GM19043 (cell line): ENCODE measurements around the gene CD46.
"Not testable (repeated sequence)": the region's sequence is repeated elsewhere in the genome, so short reads cannot be mapped to it uniquely, and the experiment has no call there.

Experiments
- ATAC-seq: cut with Tn5 transposase; IDR thresholded peaks from one replicate; pipeline ENCODE4 v1.9.1; 2021; ENCODE audit warnings: low read depth; ENCODE audit not compliant: unreplicated experiment

Gene CD46

DNA sequence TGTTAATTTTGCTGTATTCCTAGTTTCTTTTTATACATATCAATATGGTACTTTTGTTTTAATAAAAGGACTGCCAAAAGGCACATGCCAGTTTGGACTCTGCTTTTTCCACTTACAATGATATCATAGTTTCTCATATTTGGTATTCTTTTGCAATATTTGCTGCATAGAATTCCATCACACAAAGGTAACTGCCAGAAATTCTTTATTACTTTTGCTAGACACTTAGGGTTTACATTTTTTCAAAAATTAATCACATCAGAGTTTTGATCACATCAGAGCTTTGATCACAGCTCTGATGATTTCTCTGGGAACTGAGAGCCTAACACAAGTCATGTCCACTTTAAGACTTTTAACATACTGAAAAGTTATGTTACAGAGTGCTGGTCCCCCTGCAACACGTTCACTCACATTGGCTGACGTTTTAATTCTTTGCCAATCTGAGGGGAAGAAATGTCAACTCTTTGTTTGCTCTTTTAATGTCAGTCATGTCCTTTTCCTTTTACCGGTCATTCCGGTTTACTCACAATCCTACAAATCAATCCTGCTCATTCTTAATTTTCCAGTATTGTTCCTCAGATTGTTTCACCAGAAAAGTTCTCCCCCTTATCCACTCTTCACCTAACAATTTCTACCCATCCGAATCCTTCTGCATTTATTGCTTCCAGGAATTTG is 1.1 kb upstream of the CD46 start:
- ATAC-seq = no peak

- peak; percentile 1 for ATAC-seq
Measured at GRCh38 chr1:207751463-207751789, 428 bp upstream of the CD46 start.

- ATAC-seq = peak; percentile 17
Measured at GRCh38 chr1:207752456-207752998, 673 bp downstream of the CD46 start.

- no peak for ATAC-seq
Measured at GRCh38 chr1:207753611-207754010, 1.8 kb downstream of the CD46 start.

- ATAC-seq = no peak
Measured at GRCh38 chr1:207754011-207754410, 2.2 kb downstream of the CD46 start.

GRCh38 chr1:207754974-207755700 is 3.3 kb downstream of the CD46 start:
- ATAC-seq = no peak

DNA sequence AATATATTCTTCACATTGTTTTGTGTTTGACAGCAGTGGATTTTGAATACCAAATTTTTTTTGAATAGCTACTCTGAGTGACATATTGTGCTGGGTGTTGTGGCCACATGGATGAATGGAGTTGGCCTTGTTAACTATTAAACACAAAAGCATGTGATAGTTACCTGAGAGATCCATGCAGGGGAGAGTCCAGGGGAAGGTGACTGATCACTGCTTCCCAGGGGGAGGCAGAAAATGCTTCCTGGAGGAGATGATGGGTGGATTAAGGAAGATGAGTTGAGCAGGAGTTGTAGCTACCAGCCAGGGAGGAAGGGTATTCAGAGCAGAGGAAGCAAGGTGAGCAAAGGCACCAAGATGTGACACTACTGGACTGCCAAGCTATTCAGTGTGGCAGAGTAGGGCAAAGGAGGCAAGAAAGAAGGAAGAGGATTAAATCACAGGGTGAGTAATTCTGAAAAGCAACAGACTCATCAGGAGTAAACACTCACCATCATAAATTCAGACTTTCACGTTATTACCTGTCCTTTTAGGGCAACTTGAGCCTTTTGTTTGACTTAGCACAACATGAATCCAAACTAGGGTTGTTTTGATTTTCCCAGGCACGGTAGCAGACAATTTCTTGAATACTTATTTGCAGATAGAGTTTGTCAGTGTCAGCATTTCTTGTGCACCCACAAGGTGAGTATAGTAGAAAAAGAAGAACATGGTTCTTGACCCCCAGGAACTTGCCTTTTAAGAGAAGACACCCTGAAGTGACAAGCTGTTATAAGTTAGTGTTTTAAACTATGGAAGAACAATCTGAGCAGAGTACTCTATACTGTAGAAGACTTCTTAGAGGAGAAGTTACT is 4.2 kb downstream of the CD46 start:
- no peak for ATAC-seq

DNA sequence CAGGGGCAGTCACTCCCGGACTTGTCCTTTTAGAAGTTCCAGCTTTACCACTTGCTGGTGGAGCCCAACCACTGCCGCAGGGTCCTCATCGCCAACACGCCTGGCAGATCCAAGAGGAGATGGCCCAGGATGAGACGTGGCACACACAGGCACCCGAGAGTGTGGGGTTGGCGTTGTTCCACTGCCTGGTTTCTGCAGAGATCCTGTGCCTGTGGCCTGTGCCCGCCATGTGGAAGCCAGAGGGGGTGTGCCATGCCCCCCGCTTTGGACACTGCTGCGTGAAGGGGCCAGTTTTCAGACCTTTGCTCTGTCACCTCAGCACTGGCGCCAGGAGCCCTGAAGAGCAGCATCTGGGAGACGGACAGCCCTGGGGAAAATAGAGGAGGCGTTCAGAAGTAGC is 10.8 kb downstream of the CD46 start:
- ATAC-seq = no peak

GRCh38 chr1:207763091-207763490 is 11.2 kb downstream of the CD46 start:
- ATAC-seq = no peak

- ATAC-seq = no peak
Measured at GRCh38 chr1:207763972-207764371, 12.1 kb downstream of the CD46 start.

GRCh38 chr1:207766569-207766968 is 14.7 kb downstream of the CD46 start:
- ATAC-seq = no peak

- ATAC-seq = not testable (repeated sequence)
Measured at GRCh38 chr1:207770514-207770913, 18.7 kb downstream of the CD46 start.

- ATAC-seq = not testable (repeated sequence)
Measured at GRCh38 chr1:207776045-207776444, 24.2 kb downstream of the CD46 start.

DNA sequence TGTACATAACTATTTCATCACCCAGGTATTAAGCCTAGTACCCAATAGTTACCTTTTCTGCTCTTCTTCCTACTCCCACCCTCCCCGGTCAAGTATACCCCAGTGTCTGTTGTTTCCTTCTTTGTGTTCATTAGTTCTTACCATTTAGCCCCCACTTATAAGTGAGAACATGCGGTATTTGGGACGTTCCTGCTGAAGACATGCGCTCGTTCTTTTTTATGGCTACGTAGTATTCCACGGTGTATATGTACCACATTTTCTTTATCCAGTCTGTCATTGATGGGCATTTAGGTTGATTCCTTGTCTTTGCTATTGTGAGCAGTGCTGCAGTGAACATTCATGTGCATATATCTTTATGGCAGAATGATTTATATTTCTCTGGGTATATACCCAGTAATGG is 25.6 kb downstream of the CD46 start:
- not testable (repeated sequence) for ATAC-seq

- no peak for ATAC-seq
Measured at GRCh38 chr1:207779008-207779407, 27.2 kb downstream of the CD46 start.

DNA sequence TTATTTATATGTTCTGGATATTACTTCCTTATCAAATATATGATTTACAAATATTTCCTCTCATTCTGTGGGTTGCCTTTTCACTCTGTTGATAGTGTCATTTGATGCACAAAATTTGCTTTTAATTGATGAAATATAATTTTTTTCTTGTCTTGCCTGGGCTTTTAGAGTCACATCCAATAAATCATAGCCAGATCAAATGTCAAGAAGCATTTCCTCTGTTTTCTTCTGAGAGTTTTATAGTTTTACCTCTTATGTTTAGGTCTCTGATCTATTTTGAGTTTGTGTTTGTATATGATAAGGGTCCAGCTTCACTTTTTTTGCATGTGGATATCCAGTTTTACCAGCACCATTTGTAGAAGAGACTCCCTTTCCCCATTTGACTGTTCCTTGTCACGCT is 29.5 kb downstream of the CD46 start:
- no peak for ATAC-seq

DNA sequence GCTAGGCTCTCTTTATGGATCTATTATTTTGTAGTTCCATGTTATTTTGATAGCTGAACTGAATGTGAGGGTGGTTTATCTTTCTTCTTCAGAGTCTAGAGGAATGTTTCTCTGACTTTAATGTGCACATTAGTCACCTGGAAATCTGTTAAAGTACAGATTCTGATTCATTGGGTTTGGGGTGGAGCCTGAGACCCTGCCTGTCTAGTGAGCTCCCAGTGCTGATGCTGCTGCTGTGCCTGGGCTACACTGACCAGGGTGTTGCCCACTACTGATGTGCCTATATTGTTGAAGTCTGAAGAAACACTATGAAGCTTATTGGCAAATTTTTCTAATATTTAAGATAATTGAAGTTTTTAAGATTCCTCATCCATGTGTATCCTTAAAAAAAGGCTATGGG is 35.9 kb downstream of the CD46 start:
- no peak for ATAC-seq

GRCh38 chr1:207789386-207789785 is 37.5 kb downstream of the CD46 start:
- no peak for ATAC-seq

DNA sequence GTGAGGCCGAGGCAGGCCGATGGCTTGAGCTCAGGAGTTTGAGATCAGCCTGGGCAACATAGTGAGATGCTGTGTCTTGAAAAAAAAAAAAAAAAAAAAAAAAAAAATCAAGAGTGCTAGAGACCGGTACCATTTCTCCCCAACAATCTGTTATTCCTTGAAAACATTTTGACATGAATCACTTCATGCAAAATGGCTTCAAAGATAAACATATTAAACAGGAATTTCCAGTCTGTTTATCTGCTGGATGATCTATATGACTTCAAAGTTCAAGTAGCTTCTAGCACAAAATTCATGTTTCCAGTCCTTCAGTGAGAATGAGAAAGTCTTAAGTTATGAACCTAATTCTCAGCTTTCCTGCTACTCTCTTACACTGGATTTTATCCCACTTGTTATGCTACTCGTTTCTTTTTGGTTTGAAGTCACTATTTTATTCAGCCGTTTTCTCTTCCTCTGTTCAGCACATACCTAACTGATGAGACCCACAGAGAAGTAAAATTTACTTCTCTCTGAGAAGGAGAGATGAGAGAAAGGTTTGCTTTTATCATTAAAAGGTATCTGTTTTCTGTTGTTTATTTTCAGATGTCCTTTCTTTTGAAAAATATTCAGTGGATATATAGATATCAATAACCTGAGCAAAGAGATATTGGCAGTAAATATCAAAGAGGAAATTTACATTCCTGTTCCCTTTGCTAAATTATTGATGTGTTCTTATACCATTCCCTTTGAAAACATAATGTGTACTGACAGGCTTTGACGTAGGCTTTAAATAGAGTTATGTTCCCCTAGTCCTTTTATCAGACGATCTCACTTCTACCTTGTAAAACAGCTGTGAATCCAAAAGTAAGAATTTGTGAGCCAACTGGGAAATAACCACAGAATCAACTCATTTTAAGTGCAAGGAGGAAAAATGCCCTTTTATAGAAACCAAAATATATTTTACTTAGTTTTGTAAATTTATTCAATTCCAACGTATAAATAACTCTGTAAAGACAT is 38.2 kb downstream of the CD46 start:
- no peak for ATAC-seq

GRCh38 chr1:207791290-207791689 is 39.4 kb downstream of the CD46 start:
- no peak for ATAC-seq
